Heart right ventricle (tissue), 16 donors: ENCODE results near the gene TBC1D22A. TPM values are rescaled to one million over a fixed set of nuclear protein-coding genes. Genes with fewer than 3 reads are reported as not detected.

Experiments used
- ATAC-seq, 8 donors: fragments of 200-7000 bp; cut with Tn5 transposase; one replicate each; pipeline ENCODE4 v1.9.1; 2020; ENCODE audit warnings: mild to moderate bottlenecking in 8 of 8, moderate library complexity in 8 of 8, moderate number of reproducible peaks in 1 of 8
- DNase-seq, 2 donors: peaks; one replicate each; pipeline ENCODE4 v3.0.0-alpha.2; 2020
- H3K27ac ChIP-seq, 10 donors: fragments of 200-600 bp; sonication (generic) in 2 of 10; one replicate each; pipeline versions ENCODE4 v1.5.0 to v1.8.0; 2020 to 2022; ENCODE audit warnings: mild to moderate bottlenecking in 3 of 10
- H3K27me3 ChIP-seq, 7 donors: fragments of 200-600 bp; one replicate each; pipeline ENCODE4 v1.8.0; 2021 to 2022; ENCODE audit warnings: mild to moderate bottlenecking in 2 of 7
- H3K36me3 ChIP-seq, 9 donors: fragments of 200-600 bp; sonication (generic) in 1 of 9; one replicate each; pipeline versions ENCODE4 v1.5.0 to v1.8.0; 2020 to 2022; ENCODE audit warnings: mild to moderate bottlenecking in 2 of 9
- H3K4me1 ChIP-seq, 9 donors: fragments of 200-600 bp; sonication (generic) in 1 of 9; one replicate each; pipeline versions ENCODE4 v1.5.0 to v1.8.0; 2020 to 2022; ENCODE audit warnings: mild to moderate bottlenecking in 4 of 9
- H3K4me3 ChIP-seq, 10 donors: fragments of 200-600 bp; sonication (generic) in 2 of 10; one replicate each; pipeline versions ENCODE4 v1.5.0 to v1.8.0; 2020 to 2022; ENCODE audit warnings: mild to moderate bottlenecking in 7 of 10, moderate library complexity in 2 of 10
- H3K9me3 ChIP-seq, 11 donors: fragments of 200-600 bp in 10 of 11; sonication (generic) in 2 of 11; one replicate each; pipeline versions ENCODE4 v1.5.0 to v1.8.0; 2013 to 2022; ENCODE audit warnings: mild to moderate bottlenecking in 2 of 11, control low read depth in 1 of 11, moderate library complexity in 1 of 11
- CTCF ChIP-seq, 9 donors: fragments of 200-600 bp; sonication (generic) in 2 of 9; IDR thresholded peaks; one replicate each; pipeline versions ENCODE4 v1.5.0 to v1.8.0; 2021 to 2022; ENCODE audit warnings: antibody characterized with exemption in 9 of 9, mild to moderate bottlenecking in 5 of 9, moderate library complexity in 1 of 9
- WGBS, 2 donors: extraction: QIAGEN DNeasy Blood & Tissue Kit; methylation state at CpG; one replicate each; pipeline ENCODE4 v1.1.7; 2013; ENCODE audit warnings: inconsistent platforms in 1 of 2; 5-methylcytosine and 5-hydroxymethylcytosine counted together
- intact Hi-C, 10 donors: fragments of 100-400 bp; cut with DNase I; formaldehyde crosslinking; loops; one replicate each; pipeline versions ENCODE4 v1.11.1 to v1.14.2; 2022
- polyA plus RNA-seq, 2 donors: library from polyadenylated mRNA; stranded (reverse); fragments of 200-250 nt; gene quantifications; one replicate each; pipeline ENCODE4 v1.2.3, GENCODE V29; 2013
- total RNA-seq, 10 donors: library from RNA; stranded (reverse); fragmentation: NEBNext Ultra II Directional in 3 of 10; extraction: Animal tissue kit (Norgen Biotek cat#: 25700) in 3 of 10; gene quantifications; one replicate each; pipeline versions ENCODE4 v1.2.1 to v1.2.4, GENCODE V29; 2021 to 2023
- donor health status: Arrhythmogenic right ventricular cardiomyopathy.
- donor health status: ischemic (EF 13 %, LVEDD 7.1; RV severe dilation, severe dysfunction).
- donor health status: healthy with polysubstance abuse.
- donor health status: DM: no; HTN: yes; CAD: no.
- donor health status: DM: no; HTN: no; CAD: no.
- donor health status: ischemic (EF 25% LVEDD 6.9; RV normal size, moderate dysfunction).
- donor health status: ischemic (EF 25% LVEDD 5.7; RV mildly dilated, moderate dysfunction).
- donor health status: healthy.
- donor health status: DM: yes; HTN: yes; CAD: no.
- donor health status: Ischemic cardiomyopathy.
- donor health status: ischemic (EF 35%, LVEDD 5.7; RV mildly dilated, moderate dysfunction).
- donor health status: nonischemic (EF 11% LVEDD 7.7; RV severe dilation, severe dysfunction).
- donor health status: DM: yes; HTN: yes; CAD: no.
- donor health status: PGD.
- donor health status: ischemic (EF 29% LVEDD 5.4; RV normal size, mild dysfunction).
- donor health status: nonischemic (EF 23%, LVEDD 6.1; RV moderate dilation, normal function).

Gene TBC1D22A
- total and polyA plus RNA-seq, 12 donors = 7.2 to 27.9 (median 17.9) TPM

GRCh38 chr22:46806794-46807193, 44.3 kb downstream of the TBC1D22A start:
- Histone ChIP-seq H3K36me3 (peaks cover 0 to 64% (median 3%) of the 10 kb centered on the region in 9 donors), H3K4me3 (no peak overlapping the region), H3K9me3 (no peaks in the 10 kb centered on the region), H3K27ac (no peak overlapping the region), H3K27me3 (no peaks in the 10 kb centered on the region), H3K4me1 (peaks cover 0 to 12% (median 8%) of the 10 kb centered on the region in 9 donors)
- intact Hi-C loops = no loop called here
- no peak for ATAC-seq
- WGBS, 2 donors = 83 to 89% methylated on average over 7 of the region's 7 CpGs
- TF ChIP-seq CTCF (IDR thresholded peaks at IDR 0.05) = no peak
- DNase-seq = no peak

- Histone ChIP-seq H3K36me3 (peaks cover 0 to 58% (median 3%) of the 10 kb centered on the region in 9 donors), H3K4me3 (no peak overlapping the region), H3K4me1 (peaks cover 0 to 12% (median 8%) of the 10 kb centered on the region in 9 donors), H3K27me3 (no peaks in the 10 kb centered on the region), H3K9me3 (no peaks in the 10 kb centered on the region), H3K27ac (no peak overlapping the region)
- TF ChIP-seq CTCF (IDR thresholded peaks at IDR 0.05) = no peak
- DNase-seq (no peak), ATAC-seq (no peak)
- WGBS, 2 donors = 97 to 99% methylated on average over 6 of the region's 6 CpGs
- intact Hi-C loops = no loop called here
Observed at GRCh38 chr22:46807458-46807857, 45.0 kb downstream of the TBC1D22A start.

GRCh38 chr22:46809153-46809885, 46.9 kb downstream of the TBC1D22A start:
- no peak for TF ChIP-seq CTCF (IDR thresholded peaks at IDR 0.05)
- Histone ChIP-seq H3K9me3 (no peaks in the 10 kb centered on the region), H3K27me3 (no peaks in the 10 kb centered on the region), H3K4me1 (no peaks in the 10 kb centered on the region), H3K27ac (no peak overlapping the region), H3K4me3 (no peak overlapping the region), H3K36me3 (peaks cover 0 to 68% (median 3%) of the 10 kb centered on the region in 9 donors)
- no peak for ATAC-seq
- 97 to 99% methylated on average over 17 of the region's 17 CpGs for WGBS, 2 donors
- no peak for DNase-seq
- intact Hi-C loops = no loop called here

GRCh38 chr22:46810856-46811786, 48.7 kb downstream of the TBC1D22A start:
- DNase-seq = no peak
- H3K36me3 ChIP-seq = peaks cover 0 to 65% (median 0%) of the 10 kb centered on the region in 9 donors

More at GRCh38 chr22:46810856-46811786, 48.7 kb downstream of the TBC1D22A start:
- Histone ChIP-seq H3K27me3 (no peaks in the 10 kb centered on the region), H3K27ac (no peak overlapping the region), H3K9me3 (no peaks in the 10 kb centered on the region), H3K4me3 (no peak overlapping the region), H3K4me1 (peaks cover 0 to 6% (median 0%) of the 10 kb centered on the region in 9 donors)
- intact Hi-C loops = no loop called here
- WGBS, 2 donors = 96 to 97% methylated on average over 21 of the region's 21 CpGs
- no peak for ATAC-seq
- no peak for TF ChIP-seq CTCF (IDR thresholded peaks at IDR 0.05)
